HG02759 (cell line): ENCODE data around the gene FLT1.

Source experiments
- ATAC-seq: cut with Tn5 transposase; IDR thresholded peaks from one replicate; pipeline ENCODE4 v1.9.1; 2021; ENCODE audit warnings: mild to moderate bottlenecking, moderate library complexity; ENCODE audit not compliant: unreplicated experiment

The FLT1 gene

GRCh38 chr13:28464861-28465460 is 30.0 kb downstream of the FLT1 start:
- no peak for ATAC-seq

GRCh38 chr13:28463481-28463880 is 31.4 kb downstream of the FLT1 start:
- ATAC-seq = no peak

- no peak for ATAC-seq
Measured at GRCh38 chr13:28459911-28460310, 35.0 kb downstream of the FLT1 start.

- ATAC-seq = no peak
Measured at GRCh38 chr13:28458608-28459007, 36.3 kb downstream of the FLT1 start.

GRCh38 chr13:28458051-28458450 is 36.9 kb downstream of the FLT1 start:
- ATAC-seq = no peak

GRCh38 chr13:28457521-28457920 is 37.4 kb downstream of the FLT1 start:
- no peak for ATAC-seq

GRCh38 chr13:28455580-28456194 is 39.2 kb downstream of the FLT1 start:
- no peak for ATAC-seq

GRCh38 chr13:28452755-28453154 is 42.2 kb downstream of the FLT1 start:
- ATAC-seq = no peak

- no peak for ATAC-seq
Measured at GRCh38 chr13:28451482-28452217, 43.3 kb downstream of the FLT1 start.

GRCh38 chr13:28449826-28450773 is 44.8 kb downstream of the FLT1 start:
- no peak for ATAC-seq

- ATAC-seq = no peak
Measured at GRCh38 chr13:28448651-28449358, 46.1 kb downstream of the FLT1 start.

GRCh38 chr13:28447989-28448388 is 46.9 kb downstream of the FLT1 start:
- ATAC-seq = no peak

- no peak for ATAC-seq
Measured at GRCh38 chr13:28447206-28447605, 47.7 kb downstream of the FLT1 start.

- no peak for ATAC-seq
Measured at GRCh38 chr13:28442839-28443238, 52.1 kb downstream of the FLT1 start.

- no peak for ATAC-seq
Measured at GRCh38 chr13:28441529-28441928, 53.4 kb downstream of the FLT1 start.

- ATAC-seq = no peak
Measured at GRCh38 chr13:28440774-28441504, 54.0 kb downstream of the FLT1 start.

GRCh38 chr13:28438598-28439334 is 56.2 kb downstream of the FLT1 start:
- ATAC-seq = no peak

GRCh38 chr13:28438067-28438466 is 56.9 kb downstream of the FLT1 start:
- no peak for ATAC-seq

- ATAC-seq = no peak
Measured at GRCh38 chr13:28435917-28436316, 59.0 kb downstream of the FLT1 start.
